ENCODE measurements around the gene OGA. TPM values are rescaled to one million over a fixed set of nuclear protein-coding genes. Genes with fewer than 3 reads are reported as not detected.

The OGA gene
- total and polyA plus RNA-seq, 3 donors from 2014 or later: 93.3 to 215 (median 161) TPM

GRCh38 chr10:101781984-101782810 is 36.0 kb downstream of the OGA start:
- no peak for TF ChIP-seq CTCF (IDR thresholded peaks at IDR 0.05)
- no peak for TF ChIP-seq POLR2A (IDR thresholded peaks at IDR 0.05)

GRCh38 chr10:101781655-101781983 is 36.6 kb downstream of the OGA start:
- no peak for DNase-seq
- peaks cover 27% of the 10 kb centered on the region for H3K4me1 ChIP-seq
- 57 to 74% methylated on average over 7 of the region's 7 CpGs for WGBS, 2 donors
- no peak overlapping the region for H3K4me3 ChIP-seq
- H3K27ac ChIP-seq: no peak overlapping the region
- no peaks in the 10 kb centered on the region for H3K9me3 ChIP-seq
- intact Hi-C loops (cut with DNase I; ENCODE audit: low total_unique reads): no loop called here
- H3K27me3 ChIP-seq: no peaks in the 10 kb centered on the region
- no peaks in the 10 kb centered on the region for H3K36me3 ChIP-seq (ENCODE audit: low read depth, missing control alignments)
- TF ChIP-seq CTCF (IDR thresholded peaks at IDR 0.05) (no peak), POLR2A (IDR thresholded peaks at IDR 0.05) (no peak)

More at GRCh38 chr10:101781984-101782810, 36.0 kb downstream of the OGA start:
- H3K27me3 ChIP-seq: no peaks in the 10 kb centered on the region
- no peak for DNase-seq
- H3K27ac ChIP-seq: no peak overlapping the region
- no peaks in the 10 kb centered on the region for H3K9me3 ChIP-seq
- H3K4me1 ChIP-seq: peaks cover 27% of the 10 kb centered on the region
- WGBS, 2 donors: 28 to 44% methylated on average over 13 to 17 of the region's 17 CpGs
- peak overlapping the region; percentile 62 to 71 for H3K4me3 ChIP-seq
- intact Hi-C loops (cut with DNase I; ENCODE audit: low total_unique reads): no loop called here
- no peaks in the 10 kb centered on the region for H3K36me3 ChIP-seq (ENCODE audit: low read depth, missing control alignments)

GRCh38 chr10:101780818-101781654 is 37.2 kb downstream of the OGA start:
- no peaks in the 10 kb centered on the region for H3K27me3 ChIP-seq
- 66 to 72% methylated on average over 14 of the region's 14 CpGs for WGBS, 2 donors
- no peaks in the 10 kb centered on the region for H3K9me3 ChIP-seq
- H3K4me3 ChIP-seq: no peak overlapping the region
- H3K27ac ChIP-seq: no peak overlapping the region
- no peaks in the 10 kb centered on the region for H3K36me3 ChIP-seq (ENCODE audit: low read depth, missing control alignments)
- peak; percentile 44 for DNase-seq
- H3K4me1 ChIP-seq: peaks cover 27% of the 10 kb centered on the region
- intact Hi-C loops (cut with DNase I; ENCODE audit: low total_unique reads): no loop called here
- TF ChIP-seq POLR2A (IDR thresholded peaks at IDR 0.05): no peak
- peak; percentile 65 to 77 (median 72) for TF ChIP-seq CTCF (IDR thresholded peaks at IDR 0.05)

- no peak for TF ChIP-seq POLR2A (IDR thresholded peaks at IDR 0.05)
- peak in 1 of 3 experiments; percentile 4 for TF ChIP-seq CTCF (IDR thresholded peaks at IDR 0.05)
- no peak for DNase-seq
- H3K4me1 ChIP-seq: peaks cover 27% of the 10 kb centered on the region
- H3K27ac ChIP-seq: no peak overlapping the region
- no peaks in the 10 kb centered on the region for H3K9me3 ChIP-seq
- 25 to 28% methylated on average over 10 to 17 of the region's 17 CpGs for WGBS, 2 donors
- intact Hi-C loops (cut with DNase I; ENCODE audit: low total_unique reads): no loop called here
- H3K36me3 ChIP-seq (ENCODE audit: low read depth, missing control alignments): no peaks in the 10 kb centered on the region
- H3K4me3 ChIP-seq: peak overlapping the region in 1 of 2 donors; percentile 23
- no peaks in the 10 kb centered on the region for H3K27me3 ChIP-seq
These were observed 37.9 kb downstream of the OGA start for GRCh38 chr10:101780187-101780817.

Data from testis (tissue), 3 donors.